Cardiac septum (tissue), 1 donor: ENCODE measurements around the gene CCDC88C. TPM values are rescaled to one million over a fixed set of nuclear protein-coding genes. Genes with fewer than 3 reads are reported as not detected.
"Not testable (repeated sequence)": the region's sequence is repeated elsewhere in the genome, so short reads cannot be mapped to it uniquely, and the experiment has no call there.

Experiments used
- DNase-seq: peaks from one replicate; pipeline ENCODE4 v3.0.0-alpha.2; 2020; ENCODE audit warnings: low spot score
- intact Hi-C: fragments of 100-400 bp; cut with DNase I; formaldehyde crosslinking; loops from one replicate; pipeline ENCODE4 v1.14.0; 2022
- long read RNA-seq: library from polyadenylated mRNA; unstranded; transcript quantifications from one replicate; pipeline ENCODE4 v2.0.0, GENCODE V29; 2021
- total RNA-seq: library from RNA; stranded (reverse); fragmentation: NEBNext Ultra II Directional; extraction: Animal tissue kit (Norgen Biotek cat#: 25700); gene quantifications from one replicate; pipeline ENCODE4 v1.2.1, GENCODE V29; 2021
- donor health status: DM: no; HTN: no; CAD: no.

CCDC88C gene, protein sequence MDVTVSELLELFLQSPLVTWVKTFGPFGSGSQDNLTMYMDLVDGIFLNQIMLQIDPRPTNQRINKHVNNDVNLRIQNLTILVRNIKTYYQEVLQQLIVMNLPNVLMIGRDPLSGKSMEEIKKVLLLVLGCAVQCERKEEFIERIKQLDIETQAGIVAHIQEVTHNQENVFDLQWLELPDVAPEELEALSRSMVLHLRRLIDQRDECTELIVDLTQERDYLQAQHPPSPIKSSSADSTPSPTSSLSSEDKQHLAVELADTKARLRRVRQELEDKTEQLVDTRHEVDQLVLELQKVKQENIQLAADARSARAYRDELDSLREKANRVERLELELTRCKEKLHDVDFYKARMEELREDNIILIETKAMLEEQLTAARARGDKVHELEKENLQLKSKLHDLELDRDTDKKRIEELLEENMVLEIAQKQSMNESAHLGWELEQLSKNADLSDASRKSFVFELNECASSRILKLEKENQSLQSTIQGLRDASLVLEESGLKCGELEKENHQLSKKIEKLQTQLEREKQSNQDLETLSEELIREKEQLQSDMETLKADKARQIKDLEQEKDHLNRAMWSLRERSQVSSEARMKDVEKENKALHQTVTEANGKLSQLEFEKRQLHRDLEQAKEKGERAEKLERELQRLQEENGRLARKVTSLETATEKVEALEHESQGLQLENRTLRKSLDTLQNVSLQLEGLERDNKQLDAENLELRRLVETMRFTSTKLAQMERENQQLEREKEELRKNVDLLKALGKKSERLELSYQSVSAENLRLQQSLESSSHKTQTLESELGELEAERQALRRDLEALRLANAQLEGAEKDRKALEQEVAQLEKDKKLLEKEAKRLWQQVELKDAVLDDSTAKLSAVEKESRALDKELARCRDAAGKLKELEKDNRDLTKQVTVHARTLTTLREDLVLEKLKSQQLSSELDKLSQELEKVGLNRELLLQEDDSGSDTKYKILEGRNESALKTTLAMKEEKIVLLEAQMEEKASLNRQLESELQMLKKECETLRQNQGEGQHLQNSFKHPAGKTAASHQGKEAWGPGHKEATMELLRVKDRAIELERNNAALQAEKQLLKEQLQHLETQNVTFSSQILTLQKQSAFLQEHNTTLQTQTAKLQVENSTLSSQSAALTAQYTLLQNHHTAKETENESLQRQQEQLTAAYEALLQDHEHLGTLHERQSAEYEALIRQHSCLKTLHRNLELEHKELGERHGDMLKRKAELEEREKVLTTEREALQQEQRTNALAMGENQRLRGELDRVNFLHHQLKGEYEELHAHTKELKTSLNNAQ (N-terminal part only)
- total RNA-seq, result 2.6 TPM
- long read RNA-seq, partial matches to known transcripts, result 2 of 4 reads
- long read RNA-seq, other reads (novel, unspliced or antisense), result 2 of 4 reads

GRCh38 chr14:91417120-91417982 is at the start of gene CCDC88C:
TSS of gene CCDC88C (minus strand) at chr14:91417820. CDS start at chr14:91417690, 130 bp downstream.
- peak; percentile 85 for DNase-seq
- intact Hi-C loops, result loop anchor here (5.0 kb wide), 1 partner anchor 40 kb away; no protein-coding TSS in a partner anchor

DNA sequence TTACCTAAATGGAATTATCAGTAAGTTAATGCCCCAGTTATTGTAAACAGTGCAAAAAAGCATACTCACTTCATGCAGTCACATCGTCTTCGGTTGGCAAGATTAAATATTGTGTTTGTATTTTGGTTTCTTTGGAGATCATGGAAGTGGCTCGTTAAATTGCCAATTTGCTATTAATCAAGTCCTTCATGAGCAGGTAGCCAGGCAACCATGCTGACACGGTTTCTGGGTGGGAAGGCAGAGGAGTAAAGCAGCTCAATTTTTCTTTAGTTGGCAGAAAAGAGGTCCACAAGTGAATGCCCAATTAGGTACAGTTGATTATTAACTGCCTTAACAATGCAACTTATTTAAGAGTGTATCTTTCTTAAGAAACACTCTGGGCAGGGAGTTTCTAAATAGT is 48.6 kb upstream of the CCDC88C start:
- intact Hi-C loops, result no loop called here
- no peak for DNase-seq

DNA sequence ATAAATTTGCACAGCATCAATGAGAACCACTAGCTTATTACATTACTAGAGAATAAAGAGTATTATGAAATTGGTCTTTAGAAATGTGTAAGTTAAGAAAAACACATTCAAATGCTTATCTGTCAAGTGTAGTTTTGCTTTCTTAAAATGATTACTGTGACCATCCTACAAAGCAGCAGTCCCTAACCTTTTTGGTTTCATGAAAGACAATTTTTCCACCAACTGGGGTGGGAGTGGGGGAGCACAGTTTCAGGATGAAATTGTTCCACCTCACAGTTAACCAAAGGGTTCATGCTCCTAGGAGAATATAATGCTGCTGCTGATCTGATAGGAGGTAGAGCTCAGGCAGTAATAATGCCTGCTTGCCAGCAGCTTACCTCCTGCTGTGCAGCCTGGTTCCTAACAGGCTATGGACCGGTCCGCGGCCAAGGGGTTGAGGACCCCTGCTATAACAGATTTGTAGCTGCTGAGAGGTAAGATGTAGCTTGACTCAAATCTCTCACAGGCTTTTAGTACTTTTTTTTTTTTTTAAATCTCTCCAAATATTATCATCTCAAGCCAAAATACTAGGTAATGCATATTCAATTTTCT is 47.1 kb upstream of the CCDC88C start:
- no peak for DNase-seq
- intact Hi-C loops, result no loop called here

- DNase-seq, result no peak
- intact Hi-C loops, result no loop called here
Measured at GRCh38 chr14:91458612-91459011, 41.0 kb upstream of the CCDC88C start.

DNA sequence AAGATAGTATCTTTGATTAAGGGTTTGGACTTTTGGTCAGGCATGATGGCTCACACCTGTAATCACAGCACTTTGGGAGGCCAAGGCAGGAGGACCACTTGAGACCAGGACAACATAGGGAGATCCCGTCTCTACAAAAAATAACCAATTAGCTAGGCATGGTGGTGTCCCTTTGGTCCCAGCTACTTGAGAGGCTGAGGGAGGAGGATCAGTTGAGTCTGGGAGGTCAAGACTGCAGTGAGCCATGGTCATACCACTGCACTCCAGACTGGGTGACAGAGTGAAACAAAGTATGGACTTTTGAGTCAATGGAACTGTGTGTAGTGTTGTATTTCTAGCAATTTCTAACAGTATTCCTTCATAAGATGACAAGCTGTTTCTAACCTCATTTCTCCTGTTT is 38.7 kb upstream of the CCDC88C start:
- intact Hi-C loops, result no loop called here
- DNase-seq, result no peak

GRCh38 chr14:91454580-91454979 is 37.0 kb upstream of the CCDC88C start:
- intact Hi-C loops, result no loop called here
- no peak for DNase-seq

DNA sequence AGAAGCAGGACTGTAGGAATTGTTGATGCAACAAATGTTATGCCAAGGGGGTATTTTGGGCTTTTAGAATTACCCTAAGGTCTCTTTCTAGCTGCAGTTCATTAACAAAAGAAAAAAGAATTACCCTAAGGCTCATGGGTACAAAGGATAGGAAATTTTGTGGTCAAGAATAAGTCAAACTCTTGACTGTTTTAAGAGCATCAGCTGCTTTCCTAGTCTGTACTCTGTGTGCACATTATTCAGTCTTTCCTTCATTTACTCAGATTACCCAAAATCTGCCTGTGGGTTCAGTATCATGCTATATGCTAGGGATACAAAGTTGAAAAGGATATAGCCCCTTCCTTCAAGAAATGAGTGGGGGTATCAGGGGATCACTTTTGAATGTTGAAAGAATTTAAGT is 36.5 kb upstream of the CCDC88C start:
- no peak for DNase-seq
- intact Hi-C loops, result no loop called here

DNA sequence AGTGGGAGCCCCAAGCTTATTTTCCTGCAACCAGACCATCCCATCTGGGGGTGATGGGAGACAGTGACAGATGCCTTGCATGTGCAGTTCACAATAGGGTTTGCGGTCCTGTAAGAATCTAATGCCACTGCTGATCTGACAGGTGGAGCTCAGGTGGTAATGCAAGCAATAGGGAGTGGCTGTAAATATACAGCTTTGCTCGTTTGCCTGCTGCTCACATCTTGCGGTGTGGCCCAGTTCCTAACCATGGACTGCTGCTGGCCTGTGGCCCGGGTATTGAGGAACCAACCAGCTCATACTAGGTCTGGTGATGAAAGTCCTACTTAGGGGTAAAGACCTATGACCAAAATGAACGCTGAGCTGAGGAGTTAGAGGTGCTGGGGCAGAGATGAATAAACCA is 36.1 kb upstream of the CCDC88C start:
- intact Hi-C loops, result no loop called here
- no peak for DNase-seq

DNA sequence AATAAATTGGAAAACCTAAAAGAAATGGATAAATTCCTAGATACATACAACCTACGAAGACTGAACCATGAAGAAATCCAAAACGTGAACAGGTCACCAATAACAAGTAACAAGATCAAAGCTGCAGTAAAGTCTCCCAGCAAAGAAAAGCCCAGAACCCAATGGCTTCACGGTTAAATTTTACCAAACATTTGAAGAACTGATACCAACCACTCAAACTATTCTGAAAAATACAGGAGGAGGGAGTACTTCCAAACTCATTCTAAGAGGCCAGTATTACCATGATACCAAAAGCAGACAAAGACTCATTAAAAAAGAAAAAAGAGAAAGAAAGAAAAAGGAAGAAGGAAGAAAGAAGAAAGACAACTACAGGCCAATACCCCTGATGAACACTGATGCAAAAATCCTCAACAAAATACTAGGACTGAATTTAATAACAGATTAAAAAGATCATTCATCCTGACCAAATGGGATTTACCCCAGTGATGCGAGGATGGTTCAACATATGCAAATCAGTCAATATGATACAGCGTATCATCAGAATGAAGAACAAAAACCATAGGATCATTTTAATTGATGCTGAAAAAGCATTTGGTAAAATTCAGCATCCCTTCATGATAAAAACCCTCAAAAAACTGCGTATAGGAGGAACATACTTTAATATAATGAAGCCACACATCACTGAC is 26.9 kb upstream of the CCDC88C start:
- intact Hi-C loops, result no loop called here
- no peak for DNase-seq

- intact Hi-C loops, result no loop called here
- no peak for DNase-seq
Measured at GRCh38 chr14:91439345-91439744, 21.7 kb upstream of the CCDC88C start.

- intact Hi-C loops, result no loop called here
- DNase-seq, result no peak
Measured at GRCh38 chr14:91438845-91439244, 21.2 kb upstream of the CCDC88C start.

DNA sequence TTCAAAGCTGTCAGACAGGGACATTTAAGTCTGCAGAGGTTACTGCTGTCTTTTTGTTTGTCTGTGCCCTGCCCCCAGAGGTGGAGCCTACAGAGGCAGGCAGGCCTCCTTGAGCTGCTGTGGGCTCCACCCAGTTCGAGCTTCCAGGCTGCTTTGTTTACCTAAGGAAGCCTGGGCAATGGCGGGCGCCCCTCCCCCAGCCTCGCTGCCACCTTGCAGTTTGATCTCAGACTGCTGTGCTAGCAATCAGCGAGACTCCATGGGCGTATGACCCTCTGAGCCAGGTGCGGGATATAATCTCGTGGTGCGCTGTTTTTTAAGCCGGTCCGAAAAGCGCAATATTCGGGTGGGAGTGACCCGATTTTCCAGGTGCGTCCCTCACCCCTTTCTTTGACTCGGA is 18.6 kb upstream of the CCDC88C start:
- DNase-seq, intact Hi-C loops: not testable (repeated sequence)

GRCh38 chr14:91429385-91429784 is 11.8 kb upstream of the CCDC88C start:
- DNase-seq, result no peak
- intact Hi-C loops, result no loop called here

GRCh38 chr14:91428931-91429330 is 11.3 kb upstream of the CCDC88C start:
- DNase-seq, intact Hi-C loops: not testable (repeated sequence)

DNA sequence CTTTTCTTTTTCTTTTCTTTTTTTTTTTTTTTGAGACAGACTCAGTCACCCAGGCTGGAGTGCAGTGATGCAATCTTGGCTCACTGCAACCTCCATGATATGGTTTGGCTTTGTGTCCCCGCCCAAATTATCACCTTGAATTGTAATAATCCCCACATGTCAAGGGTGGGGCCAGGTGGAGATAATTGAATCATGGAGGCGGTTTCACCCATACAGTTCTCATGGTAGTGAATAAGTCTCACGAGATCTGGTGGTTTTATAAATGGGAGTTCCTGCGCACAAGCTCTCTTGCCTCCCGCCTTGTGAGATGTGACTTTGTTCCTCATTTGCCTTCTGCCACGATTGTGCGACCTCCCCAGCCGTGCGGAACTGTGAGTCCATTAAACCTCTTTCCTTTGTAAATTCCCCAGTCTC is 7.9 kb upstream of the CCDC88C start:
- intact Hi-C loops, result not testable (repeated sequence)

GRCh38 chr14:91424813-91425530 is 7.4 kb upstream of the CCDC88C start:
- intact Hi-C loops, result no loop called here
- no peak for DNase-seq

More for the DNA sequence above, 7.9 kb upstream of the CCDC88C start:
- not testable (repeated sequence) for DNase-seq

DNA sequence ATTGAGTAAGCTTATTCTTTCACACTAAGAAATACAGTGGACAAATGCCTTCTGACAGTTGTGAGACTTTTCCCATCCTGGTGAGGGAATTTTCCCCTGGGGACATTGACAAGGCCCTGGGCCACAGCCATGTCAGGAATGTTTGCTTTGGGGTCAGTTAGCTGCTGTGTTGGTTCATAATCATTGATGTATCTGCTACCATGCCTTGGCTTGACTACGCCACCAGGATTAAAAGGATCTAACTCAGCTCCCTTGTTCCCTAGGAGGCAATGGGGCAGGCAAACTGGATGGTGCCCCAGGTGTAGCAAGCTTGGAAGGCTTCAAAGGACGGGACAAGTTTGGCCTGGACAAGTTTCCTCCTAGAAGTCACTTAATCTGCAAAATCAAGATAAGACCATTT is 3.1 kb upstream of the CCDC88C start:
- no peak for DNase-seq
- intact Hi-C loops, result no loop called here
